Body of pancreas (tissue), 4 donors: ENCODE results near the gene OR9I1. TPM values are rescaled to one million over a fixed set of nuclear protein-coding genes. Genes with fewer than 3 reads are reported as not detected.

ENCODE experiments used
- ATAC-seq: fragments of 150-250 bp; one replicate; pipeline ENCODE4 v1.9.1; 2016
- DNase-seq, 4 donors: peaks; one replicate each; pipeline ENCODE4 v3.0.0-alpha.2; 2019
- H3K27ac ChIP-seq, 4 donors: fragments of 200-600 bp; sonication (generic); 1 replicate in 3 of 4; 2 replicates in 1 of 4; pipeline versions ENCODE4 v1.5.1 to v1.6.1; 2016 to 2019; ENCODE audit warnings: mild to moderate bottlenecking in 1 of 4, mixed read lengths in 1 of 4, moderate library complexity in 1 of 4
- H3K27me3 ChIP-seq, 2 donors: fragments of 200-600 bp; sonication (generic); one replicate each; pipeline ENCODE4 v1.6.0; 2016; ENCODE audit warnings: mild to moderate bottlenecking in 1 of 2
- H3K36me3 ChIP-seq, 2 donors: fragments of 200-600 bp; sonication (generic); replicated peaks in 1 of 2; 2 replicates each; pipeline ENCODE4 v1.5.1; 2016; ENCODE audit warnings: low read depth in 2 of 2; ENCODE audit not compliant: insufficient read depth in 1 of 2
- H3K4me1 ChIP-seq: fragments of 200-600 bp; sonication (generic); one replicate; pipeline ENCODE4 v1.6.0; 2016
- H3K4me3 ChIP-seq, 2 donors: fragments of 200-600 bp; sonication (generic); 1 replicate in 1 of 2; 2 replicates in 1 of 2; pipeline ENCODE4 v1.5.1; 2016 to 2019
- H3K9me3 ChIP-seq, 3 donors: fragments of 200-600 bp; sonication (generic); 1 replicate in 2 of 3; 2 replicates in 1 of 3; pipeline ENCODE4 v1.5.1; 2016
- POLR2A ChIP-seq, 3 donors: fragments of 450-650 bp; IDR thresholded peaks; one replicate each; pipeline ENCODE4 v1.6.1; 2016; ENCODE audit warnings: antibody characterized with exemption in 3 of 3, mild to moderate bottlenecking in 2 of 3
- WGBS, 2 donors: methylation state at CpG; one replicate each; pipeline ENCODE4 v1.1.5; 2017; 5-methylcytosine and 5-hydroxymethylcytosine counted together
- intact Hi-C: fragments of 100-400 bp; cut with DNase I; formaldehyde crosslinking; loops from one replicate; pipeline ENCODE4 v1.15.1; 2023
- total RNA-seq, 2 donors: library from RNA; depleted of rRNA; stranded (reverse); fragments of >200 nt; gene quantifications; one replicate each; pipeline ENCODE4 v1.1.0, GENCODE V29; 2016
- TF ChIP-seq, protein P1 (sequence below), 7 experiments: fragments of 450-650 bp in 4 of 7; fragments of 200-600 bp in 3 of 7; sonication (generic) in 3 of 7; IDR thresholded peaks; one replicate each; pipeline ENCODE4 v1.5.1; 2016 to 2019; ENCODE audit warnings: antibody characterized with exemption in 7 of 7

OR9I1 gene
- total RNA-seq, 2 donors from 2014 or later, result not detected

DNA sequence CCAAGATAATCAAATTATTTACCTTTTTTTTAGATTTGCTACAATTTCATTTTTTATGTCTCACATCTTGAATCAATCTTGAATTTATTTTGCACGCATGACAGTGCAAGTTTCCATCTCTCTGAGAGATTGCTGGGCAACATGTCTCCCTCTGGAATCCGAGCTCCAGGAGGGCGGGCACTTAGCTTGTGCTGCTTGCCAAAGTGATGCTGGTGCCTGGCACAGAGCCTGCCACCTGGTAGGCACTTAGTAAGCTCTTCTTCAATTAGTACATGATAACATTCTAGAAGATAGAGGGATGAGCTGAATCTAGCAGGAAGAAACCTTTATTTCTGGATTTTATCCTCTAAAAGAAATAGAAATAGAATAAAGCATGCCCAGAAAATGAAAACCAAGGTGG, 27.5 kb upstream of the OR9I1 start:
- Histone ChIP-seq H3K4me3 (no peak overlapping the region), H3K9me3 (no peaks in the 10 kb centered on the region), H3K4me1 (no peaks in the 10 kb centered on the region), H3K27me3 (no peaks in the 10 kb centered on the region), H3K36me3 (no peaks in the 10 kb centered on the region), H3K27ac (no peak overlapping the region)
- 75 to 77% methylated on average over 3 of the region's 3 CpGs for WGBS, 2 donors
- no peak for ATAC-seq
- intact Hi-C loops, result no loop called here
- DNase-seq, result no peak
- no peak for TF ChIP-seq POLR2A (IDR thresholded peaks at IDR 0.05)
- TF ChIP-seq, protein P1, sequence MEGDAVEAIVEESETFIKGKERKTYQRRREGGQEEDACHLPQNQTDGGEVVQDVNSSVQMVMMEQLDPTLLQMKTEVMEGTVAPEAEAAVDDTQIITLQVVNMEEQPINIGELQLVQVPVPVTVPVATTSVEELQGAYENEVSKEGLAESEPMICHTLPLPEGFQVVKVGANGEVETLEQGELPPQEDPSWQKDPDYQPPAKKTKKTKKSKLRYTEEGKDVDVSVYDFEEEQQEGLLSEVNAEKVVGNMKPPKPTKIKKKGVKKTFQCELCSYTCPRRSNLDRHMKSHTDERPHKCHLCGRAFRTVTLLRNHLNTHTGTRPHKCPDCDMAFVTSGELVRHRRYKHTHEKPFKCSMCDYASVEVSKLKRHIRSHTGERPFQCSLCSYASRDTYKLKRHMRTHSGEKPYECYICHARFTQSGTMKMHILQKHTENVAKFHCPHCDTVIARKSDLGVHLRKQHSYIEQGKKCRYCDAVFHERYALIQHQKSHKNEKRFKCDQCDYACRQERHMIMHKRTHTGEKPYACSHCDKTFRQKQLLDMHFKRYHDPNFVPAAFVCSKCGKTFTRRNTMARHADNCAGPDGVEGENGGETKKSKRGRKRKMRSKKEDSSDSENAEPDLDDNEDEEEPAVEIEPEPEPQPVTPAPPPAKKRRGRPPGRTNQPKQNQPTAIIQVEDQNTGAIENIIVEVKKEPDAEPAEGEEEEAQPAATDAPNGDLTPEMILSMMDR (IDR thresholded peaks at IDR 0.05), result no peak

DNA sequence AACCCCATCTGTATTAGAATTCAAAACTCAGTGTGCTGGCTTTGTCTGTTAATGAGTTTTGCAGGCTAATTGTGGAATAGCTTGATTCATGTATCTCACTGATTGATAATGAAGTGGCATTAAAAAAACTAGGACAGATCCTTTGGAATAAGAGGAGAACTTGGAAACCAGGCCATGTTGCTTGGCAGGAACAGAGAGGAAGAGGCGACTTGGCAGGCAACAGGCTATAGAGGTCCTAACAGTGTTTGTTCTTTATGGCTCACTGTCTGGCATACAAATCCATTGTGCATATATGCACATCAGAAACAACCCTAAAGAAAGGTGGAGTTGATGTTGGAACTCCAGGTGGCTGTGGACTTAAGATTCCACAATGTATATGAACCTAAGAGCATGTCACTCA, 17.4 kb upstream of the OR9I1 start:
- H3K4me1 ChIP-seq, result no peaks in the 10 kb centered on the region
- no peak for DNase-seq
- H3K4me3 ChIP-seq, result no peak overlapping the region
- H3K27me3 ChIP-seq, result no peaks in the 10 kb centered on the region
- no peaks in the 10 kb centered on the region for H3K36me3 ChIP-seq
- H3K27ac ChIP-seq, result no peak overlapping the region
- no peaks in the 10 kb centered on the region for H3K9me3 ChIP-seq
- no peak for TF ChIP-seq POLR2A (IDR thresholded peaks at IDR 0.05)
- TF ChIP-seq, protein P1 (IDR thresholded peaks at IDR 0.05), result no peak
- WGBS, 2 donors, result 63 to 100% methylated on average over 1 of the region's 1 CpG
- intact Hi-C loops, result no loop called here
- no peak for ATAC-seq

DNA sequence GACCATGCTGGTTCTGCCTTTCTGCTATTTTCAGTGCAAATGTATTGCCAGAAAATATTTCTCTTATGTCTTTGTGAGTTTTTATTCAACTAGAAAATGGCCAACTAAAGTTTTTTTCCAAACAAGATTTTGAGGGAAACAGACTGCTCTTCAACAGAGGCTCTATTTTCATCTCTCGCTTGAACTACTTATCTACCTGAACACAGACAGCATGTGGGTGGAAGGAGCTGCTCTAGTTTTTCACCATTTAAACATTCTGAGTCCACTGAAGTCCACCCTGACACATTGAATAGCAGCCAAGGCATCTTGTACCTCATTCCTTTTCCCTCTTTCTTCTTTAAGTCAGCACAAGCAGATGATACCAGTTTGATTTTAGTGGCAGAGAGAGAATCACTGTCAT, 9.8 kb upstream of the OR9I1 start:
- no peaks in the 10 kb centered on the region for H3K27me3 ChIP-seq
- ATAC-seq (no peak), DNase-seq (no peak)
- intact Hi-C loops, result no loop called here
- no peak for TF ChIP-seq POLR2A (IDR thresholded peaks at IDR 0.05)
- TF ChIP-seq, protein P1 (IDR thresholded peaks at IDR 0.05), result no peak
- H3K36me3 ChIP-seq, result no peaks in the 10 kb centered on the region
- no peak overlapping the region for H3K4me3 ChIP-seq
- no peak overlapping the region for H3K27ac ChIP-seq
- H3K9me3 ChIP-seq, result no peaks in the 10 kb centered on the region
- no peaks in the 10 kb centered on the region for H3K4me1 ChIP-seq
- WGBS, 2 donors, result 73% methylated on average over 1 of the region's 1 CpG

DNA sequence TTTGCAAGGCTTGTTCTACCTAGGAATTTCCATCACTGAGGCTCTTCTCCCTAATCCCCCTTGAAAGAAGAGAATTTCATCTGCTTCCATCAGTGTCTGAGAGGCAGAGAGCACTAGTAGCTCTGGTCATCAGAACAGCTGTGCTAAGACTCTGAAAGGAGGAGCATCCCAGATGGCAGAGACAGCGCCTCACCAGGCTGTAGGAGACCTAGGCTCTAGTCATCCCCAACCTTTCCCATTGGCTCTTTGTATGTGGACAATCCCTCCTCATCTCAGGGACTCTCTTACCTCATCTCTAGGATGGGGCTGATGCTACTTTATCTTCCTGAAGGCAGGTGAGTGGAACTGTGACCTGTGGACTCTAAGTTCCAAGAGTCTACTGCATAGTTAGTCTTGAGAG, 8.8 kb upstream of the OR9I1 start:
- Histone ChIP-seq H3K27me3 (no peaks in the 10 kb centered on the region), H3K27ac (no peak overlapping the region), H3K4me3 (no peak overlapping the region), H3K9me3 (no peaks in the 10 kb centered on the region), H3K4me1 (no peaks in the 10 kb centered on the region), H3K36me3 (no peaks in the 10 kb centered on the region)
- ATAC-seq (no peak), DNase-seq (no peak)
- intact Hi-C loops, result no loop called here
- TF ChIP-seq, protein P1 (IDR thresholded peaks at IDR 0.05), result no peak
- TF ChIP-seq POLR2A (IDR thresholded peaks at IDR 0.05), result no peak
- 88% methylated on average over 1 of the region's 1 CpG for WGBS, 2 donors

DNA sequence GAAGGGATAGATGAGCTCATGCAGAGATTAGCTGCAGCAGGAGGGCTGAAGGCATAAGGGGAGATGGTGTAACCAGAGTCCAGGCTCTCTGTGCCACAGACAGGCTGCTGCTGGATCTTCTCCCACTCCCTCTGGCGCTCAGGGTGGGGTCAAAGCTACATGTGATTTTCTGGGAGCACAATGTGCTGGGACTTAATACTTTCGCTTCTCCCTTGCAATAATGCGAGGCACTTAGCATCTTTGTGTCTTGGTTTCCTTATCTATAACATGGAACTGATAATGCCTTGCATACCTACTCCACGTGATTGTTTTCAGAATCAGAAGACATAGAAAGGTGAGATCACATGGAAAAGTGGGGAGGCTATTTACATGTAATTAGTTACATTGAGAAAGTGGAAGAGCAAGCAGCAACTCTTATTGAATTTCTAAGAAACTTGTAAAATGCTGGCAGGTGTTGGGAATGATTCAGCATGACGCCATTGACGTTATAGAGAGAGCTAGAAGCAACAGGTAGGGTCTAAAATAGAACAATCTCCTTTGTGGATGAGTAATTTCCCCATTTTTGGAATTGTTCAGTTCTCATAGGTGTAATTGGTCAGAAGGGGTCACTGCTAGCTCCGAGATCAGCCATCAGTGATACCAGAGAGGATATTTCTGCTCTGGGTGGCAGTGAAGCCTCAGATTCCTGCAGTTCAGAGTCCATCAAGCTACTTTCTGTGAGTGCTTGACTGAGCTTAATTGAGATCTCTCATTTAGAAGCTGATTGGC, 8.2 kb upstream of the OR9I1 start:
- H3K9me3 ChIP-seq, result no peaks in the 10 kb centered on the region
- 54 to 59% methylated on average over 7 of the region's 7 CpGs for WGBS, 2 donors
- no peak for ATAC-seq

More for the DNA sequence above, 8.2 kb upstream of the OR9I1 start:
- Histone ChIP-seq H3K36me3 (no peaks in the 10 kb centered on the region), H3K27me3 (no peaks in the 10 kb centered on the region), H3K4me3 (no peak overlapping the region), H3K27ac (no peak overlapping the region), H3K4me1 (no peaks in the 10 kb centered on the region)
- no peak for DNase-seq
- TF ChIP-seq POLR2A (IDR thresholded peaks at IDR 0.05), result no peak
- TF ChIP-seq, protein P1 (IDR thresholded peaks at IDR 0.05), result no peak
- intact Hi-C loops, result no loop called here
